HEK293 (cell line): Measurements from ENCODE around the gene PYGO2.
A peak's percentile ranks its signal among the peaks of the same experiment; 100 is the strongest.

Experiments used
- CTCF ChIA-PET: fragments of 350-600 bp; formaldehyde crosslinking; extraction: SDS; loops from one replicate; lab custom pipeline; 2021; ENCODE audit warnings: antibody characterized with exemption; lab: Yijun Ruan, JAX
- POLR2A ChIA-PET: fragments of 300-600 bp; formaldehyde crosslinking; extraction: SDS; loops from one replicate; lab custom pipeline; 2020; ENCODE audit warnings: antibody characterized with exemption, inconsistent platforms; lab: Yijun Ruan, JAX
- H3K27ac ChIP-seq: fragments of 200-500 bp; sonication (Bioruptor generic); 2 replicates; pipeline ENCODE4 v1.5.1; 2014; ENCODE audit warnings: low read depth, low read length, control low read depth, inconsistent platforms; ENCODE audit errors: extremely low read depth
- H3K36me3 ChIP-seq, 2 experiments: fragments of 200-500 bp in 1 of 2; sonication (Bioruptor generic) in 1 of 2; 1 replicate in 1 of 2; 2 replicates in 1 of 2; pipeline ENCODE4 v1.5.1; 2014 to 2017; ENCODE audit warnings: inconsistent platforms in 2 of 2, low read length in 2 of 2; ENCODE audit not compliant: control insufficient read depth in 2 of 2, insufficient read depth in 1 of 2
- H3K4me1 ChIP-seq: fragments of 200-500 bp; sonication (Bioruptor generic); 2 replicates; pipeline ENCODE4 v1.5.1; 2014; ENCODE audit warnings: mild to moderate bottlenecking, low read length, inconsistent platforms; ENCODE audit not compliant: control insufficient read depth, insufficient read depth
- H3K4me3 ChIP-seq: 2 replicates; pipeline ENCODE4 v1.5.1; 2011; ENCODE audit warnings: low read depth, mild to moderate bottlenecking, control low read depth, low read length, moderate library complexity
- H3K9me3 ChIP-seq: fragments of 200-500 bp; sonication (Bioruptor generic); 2 replicates; pipeline ENCODE4 v1.5.1; 2014; ENCODE audit warnings: low read depth, low read length, inconsistent platforms; ENCODE audit not compliant: control insufficient read depth, insufficient read depth
- EGR2 ChIP-seq: fragments of 450-650 bp; formaldehyde crosslinking; IDR thresholded peaks from 2 replicates; pipeline ENCODE4 v1.5.1; 2016; ENCODE audit warnings: low read depth, missing biosample characterization, missing genetic modification characterization
- GLIS2 ChIP-seq: fragments of 450-650 bp; formaldehyde crosslinking; IDR thresholded peaks from 2 replicates; pipeline ENCODE4 v1.5.1; 2016; ENCODE audit warnings: missing biosample characterization, missing genetic modification characterization
- KLF9 ChIP-seq: fragments of 450-650 bp; formaldehyde crosslinking; IDR thresholded peaks from 2 replicates; pipeline ENCODE4 v1.5.1; 2016; ENCODE audit warnings: missing biosample characterization, missing genetic modification characterization, low read depth
- MZF1 ChIP-seq: fragments of 450-650 bp; formaldehyde crosslinking; IDR thresholded peaks from 2 replicates; pipeline ENCODE4 v1.5.1; 2017; ENCODE audit warnings: missing biosample characterization, missing genetic modification characterization, borderline replicate concordance
- TRIM28 ChIP-seq: IDR thresholded peaks from 2 replicates; pipeline ENCODE4 v1.6.1; 2011; ENCODE audit warnings: low read length, control low read depth, borderline replicate concordance
- ZIC2 ChIP-seq: fragments of 450-650 bp; formaldehyde crosslinking; IDR thresholded peaks from 2 replicates; pipeline ENCODE4 v1.5.1; 2016; ENCODE audit warnings: missing biosample characterization, missing genetic modification characterization
- ZNF10 ChIP-seq: fragments of 450-650 bp; formaldehyde crosslinking; IDR thresholded peaks from 2 replicates; pipeline ENCODE4 v1.5.1; 2017; ENCODE audit warnings: missing biosample characterization, missing genetic modification characterization
- ZNF266 ChIP-seq: fragments of 450-650 bp; formaldehyde crosslinking; IDR thresholded peaks from 2 replicates; pipeline ENCODE4 v1.5.1; 2016; ENCODE audit warnings: missing biosample characterization, missing genetic modification characterization, low read depth
- ZNF335 ChIP-seq: fragments of 450-650 bp; formaldehyde crosslinking; conservative IDR thresholded peaks from 2 replicates; pipeline ENCODE4 v1.5.1; 2016; ENCODE audit warnings: missing biosample characterization, missing genetic modification characterization
- ZNF48 ChIP-seq: fragments of 450-650 bp; formaldehyde crosslinking; IDR thresholded peaks from 2 replicates; pipeline ENCODE4 v1.5.1; 2016; ENCODE audit warnings: missing biosample characterization, missing genetic modification characterization
- ZNF510 ChIP-seq: fragments of 450-650 bp; formaldehyde crosslinking; IDR thresholded peaks from 2 replicates; pipeline ENCODE4 v1.5.1; 2018; ENCODE audit warnings: mild to moderate bottlenecking, missing genetic modification characterization, missing biosample characterization; ENCODE audit not compliant: insufficient replicate concordance
- ZNF549 ChIP-seq: fragments of 450-650 bp; IDR thresholded peaks from 2 replicates; pipeline ENCODE4 v1.5.1; 2018; ENCODE audit warnings: missing biosample characterization, missing genetic modification characterization, mild to moderate bottlenecking, inconsistent platforms, moderate library complexity
- ZNF629 ChIP-seq: fragments of 450-650 bp; formaldehyde crosslinking; IDR thresholded peaks from 2 replicates; pipeline ENCODE4 v1.5.1; 2017; ENCODE audit warnings: missing biosample characterization, missing genetic modification characterization
- ZXDB ChIP-seq: fragments of 450-650 bp; formaldehyde crosslinking; IDR thresholded peaks from 2 replicates; pipeline ENCODE4 v1.5.1; 2016; ENCODE audit warnings: missing biosample characterization, missing genetic modification characterization
- TF ChIP-seq, protein P1 (sequence below): fragments of 450-650 bp; formaldehyde crosslinking; IDR thresholded peaks from 2 replicates; pipeline ENCODE4 v1.5.1; 2016; ENCODE audit warnings: missing biosample characterization, missing genetic modification characterization
- TF ChIP-seq, protein P2 (sequence below): fragments of 450-650 bp; formaldehyde crosslinking; IDR thresholded peaks from 2 replicates; pipeline ENCODE4 v1.5.1; 2017; ENCODE audit warnings: missing biosample characterization, missing genetic modification characterization
- TF ChIP-seq, protein P3 (sequence below): fragments of 450-650 bp; formaldehyde crosslinking; conservative IDR thresholded peaks from 2 replicates; pipeline ENCODE4 v1.5.1; 2016; ENCODE audit warnings: low read depth, missing biosample characterization, missing genetic modification characterization
- TF ChIP-seq, protein P4 (sequence below): fragments of 450-650 bp; formaldehyde crosslinking; conservative IDR thresholded peaks from 2 replicates; pipeline ENCODE4 v1.5.1; 2016; ENCODE audit warnings: low read depth, missing biosample characterization, missing genetic modification characterization

PYGO2 gene

DNA sequence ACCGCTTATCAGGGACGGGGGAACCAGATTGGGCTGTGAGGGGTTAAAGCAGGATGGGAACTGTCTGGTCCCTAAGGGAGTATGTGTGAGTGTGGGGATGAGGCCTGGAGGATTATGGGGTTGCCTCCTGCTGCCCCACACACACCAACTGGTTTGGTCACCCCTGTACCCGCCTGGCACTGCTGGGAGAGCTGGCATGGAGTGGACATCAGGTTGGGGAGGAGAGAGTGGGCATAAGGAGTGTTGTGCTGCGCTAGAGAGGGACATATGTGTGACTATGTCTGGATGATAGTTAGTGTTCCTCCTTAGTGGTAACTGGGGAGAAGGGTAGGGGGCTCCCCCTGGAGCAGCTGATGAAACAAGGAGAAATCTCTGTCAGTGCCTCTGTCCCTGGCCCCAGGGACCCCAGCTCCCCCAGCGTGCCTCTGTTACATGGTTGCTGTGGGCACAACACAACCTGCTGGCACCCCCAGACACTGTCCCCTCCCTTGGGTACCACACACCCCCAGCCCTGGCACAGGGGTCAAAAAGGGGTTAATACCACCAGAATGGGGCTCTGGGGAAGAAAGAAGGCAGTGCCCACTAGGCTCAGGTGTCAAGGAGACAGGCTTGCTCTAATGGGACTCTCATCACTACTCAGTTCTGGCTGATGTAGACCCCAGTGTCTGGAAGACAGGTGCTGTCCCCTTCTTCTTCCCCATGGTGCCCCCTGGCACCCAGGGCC is 42.9 kb upstream of the PYGO2 start (continued):
- TF ChIP-seq, protein P1, sequence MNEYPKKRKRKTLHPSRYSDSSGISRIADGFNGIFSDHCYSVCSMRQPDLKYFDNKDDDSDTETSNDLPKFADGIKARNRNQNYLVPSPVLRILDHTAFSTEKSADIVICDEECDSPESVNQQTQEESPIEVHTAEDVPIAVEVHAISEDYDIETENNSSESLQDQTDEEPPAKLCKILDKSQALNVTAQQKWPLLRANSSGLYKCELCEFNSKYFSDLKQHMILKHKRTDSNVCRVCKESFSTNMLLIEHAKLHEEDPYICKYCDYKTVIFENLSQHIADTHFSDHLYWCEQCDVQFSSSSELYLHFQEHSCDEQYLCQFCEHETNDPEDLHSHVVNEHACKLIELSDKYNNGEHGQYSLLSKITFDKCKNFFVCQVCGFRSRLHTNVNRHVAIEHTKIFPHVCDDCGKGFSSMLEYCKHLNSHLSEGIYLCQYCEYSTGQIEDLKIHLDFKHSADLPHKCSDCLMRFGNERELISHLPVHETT: no peak
- TF ChIP-seq ZIC2 (peak; percentile 84), ZNF266 (peak; percentile 23; the same call in 1 of the 2 replicates), MZF1 (tag by site-specific recombination) (0 out of 2 replicates have a peak, but pooled peaks have one; percentile 28), ZNF10 (tag by site-specific recombination) (peak; percentile 83; the same call in 1 of the 2 replicates)
- TF ChIP-seq, protein P2, sequence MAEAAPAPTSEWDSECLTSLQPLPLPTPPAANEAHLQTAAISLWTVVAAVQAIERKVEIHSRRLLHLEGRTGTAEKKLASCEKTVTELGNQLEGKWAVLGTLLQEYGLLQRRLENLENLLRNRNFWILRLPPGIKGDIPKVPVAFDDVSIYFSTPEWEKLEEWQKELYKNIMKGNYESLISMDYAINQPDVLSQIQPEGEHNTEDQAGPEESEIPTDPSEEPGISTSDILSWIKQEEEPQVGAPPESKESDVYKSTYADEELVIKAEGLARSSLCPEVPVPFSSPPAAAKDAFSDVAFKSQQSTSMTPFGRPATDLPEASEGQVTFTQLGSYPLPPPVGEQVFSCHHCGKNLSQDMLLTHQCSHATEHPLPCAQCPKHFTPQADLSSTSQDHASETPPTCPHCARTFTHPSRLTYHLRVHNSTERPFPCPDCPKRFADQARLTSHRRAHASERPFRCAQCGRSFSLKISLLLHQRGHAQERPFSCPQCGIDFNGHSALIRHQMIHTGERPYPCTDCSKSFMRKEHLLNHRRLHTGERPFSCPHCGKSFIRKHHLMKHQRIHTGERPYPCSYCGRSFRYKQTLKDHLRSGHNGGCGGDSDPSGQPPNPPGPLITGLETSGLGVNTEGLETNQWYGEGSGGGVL (tag by site-specific recombination): peak; percentile 12; the same call in 1 of the 2 replicates
- TF ChIP-seq, all 188 proteins: peak for 18

DNA sequence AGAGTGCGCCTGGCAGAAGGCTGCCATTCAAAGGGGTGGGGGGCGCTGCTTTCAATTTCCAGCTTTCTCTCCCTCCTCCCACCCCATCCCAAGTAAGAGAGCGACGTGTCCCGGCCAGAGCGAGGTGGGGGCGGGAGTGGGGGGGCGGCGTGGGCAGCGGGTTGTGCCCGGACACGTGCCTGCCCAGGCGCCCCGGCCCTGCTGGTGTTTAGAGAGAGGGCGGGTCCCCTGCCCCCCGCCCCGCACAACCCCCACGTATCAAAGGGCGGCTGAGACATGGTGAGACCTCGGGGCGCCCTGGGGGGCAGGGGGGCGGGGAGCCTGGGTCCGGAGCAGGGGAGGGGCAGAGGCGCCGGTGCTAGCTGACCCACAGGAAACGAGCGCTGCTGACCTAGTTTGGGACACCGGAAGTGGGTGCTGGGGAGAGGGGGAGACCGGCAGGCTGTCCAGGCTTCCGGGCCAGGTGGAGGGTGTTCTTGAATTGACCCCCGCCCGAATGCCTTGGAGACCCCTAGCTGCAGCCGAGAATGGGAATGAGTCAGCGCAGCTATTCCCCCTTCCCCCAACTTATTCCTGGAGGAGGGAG is 42.3 kb upstream of the PYGO2 start:
- no peaks in the 10 kb centered on the region for H3K9me3 ChIP-seq
- peaks cover 13% of the 10 kb centered on the region for H3K4me1 ChIP-seq
- H3K27ac ChIP-seq: peak overlapping the region; percentile 87; the same call in 1 of the 2 replicates
- POLR2A ChIA-PET: interaction anchor here (0.7 to 2.1 kb wide), 7 partner anchors 8 to 42 kb away, joined by 3 to 9 read pairs (median 7); partner anchors contain the start of genes FLAD1 and PYGO2
- H3K4me3 ChIP-seq: peak overlapping the region; percentile 50
- CTCF ChIA-PET: interaction anchor here (1.1 to 2.1 kb wide), 4 partner anchors 9 to 81 kb away, joined by 3 to 11 read pairs (median 4); partner anchors contain the start of gene ADAM15
- no peaks in the 10 kb centered on the region for H3K36me3 ChIP-seq
- TF ChIP-seq ZNF629 (tag by site-specific recombination): peak; percentile 23; the same call in 1 of the 2 replicates
- TF ChIP-seq, protein P3, sequence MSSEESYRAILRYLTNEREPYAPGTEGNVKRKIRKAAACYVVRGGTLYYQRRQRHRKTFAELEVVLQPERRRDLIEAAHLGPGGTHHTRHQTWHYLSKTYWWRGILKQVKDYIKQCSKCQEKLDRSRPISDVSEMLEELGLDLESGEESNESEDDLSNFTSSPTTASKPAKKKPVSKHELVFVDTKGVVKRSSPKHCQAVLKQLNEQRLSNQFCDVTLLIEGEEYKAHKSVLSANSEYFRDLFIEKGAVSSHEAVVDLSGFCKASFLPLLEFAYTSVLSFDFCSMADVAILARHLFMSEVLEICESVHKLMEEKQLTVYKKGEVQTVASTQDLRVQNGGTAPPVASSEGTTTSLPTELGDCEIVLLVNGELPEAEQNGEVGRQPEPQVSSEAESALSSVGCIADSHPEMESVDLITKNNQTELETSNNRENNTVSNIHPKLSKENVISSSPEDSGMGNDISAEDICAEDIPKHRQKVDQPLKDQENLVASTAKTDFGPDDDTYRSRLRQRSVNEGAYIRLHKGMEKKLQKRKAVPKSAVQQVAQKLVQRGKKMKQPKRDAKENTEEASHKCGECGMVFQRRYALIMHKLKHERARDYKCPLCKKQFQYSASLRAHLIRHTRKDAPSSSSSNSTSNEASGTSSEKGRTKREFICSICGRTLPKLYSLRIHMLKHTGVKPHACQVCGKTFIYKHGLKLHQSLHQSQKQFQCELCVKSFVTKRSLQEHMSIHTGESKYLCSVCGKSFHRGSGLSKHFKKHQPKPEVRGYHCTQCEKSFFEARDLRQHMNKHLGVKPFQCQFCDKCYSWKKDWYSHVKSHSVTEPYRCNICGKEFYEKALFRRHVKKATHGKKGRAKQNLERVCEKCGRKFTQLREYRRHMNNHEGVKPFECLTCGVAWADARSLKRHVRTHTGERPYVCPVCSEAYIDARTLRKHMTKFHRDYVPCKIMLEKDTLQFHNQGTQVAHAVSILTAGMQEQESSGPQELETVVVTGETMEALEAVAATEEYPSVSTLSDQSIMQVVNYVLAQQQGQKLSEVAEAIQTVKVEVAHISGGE (tag by site-specific recombination): peak; percentile 86
- TF ChIP-seq ZNF335 (tag by site-specific recombination): peak; percentile 70
- TF ChIP-seq GLIS2 (tag by site-specific recombination): peak; percentile 88
- TF ChIP-seq ZNF48 (tag by site-specific recombination): no peak
- peak; percentile 96 for TF ChIP-seq EGR2
- TF ChIP-seq, protein P2 (tag by site-specific recombination): peak; percentile 22
- no peak for TF ChIP-seq ZNF549 (tag by site-specific recombination)
- TF ChIP-seq, protein P4, sequence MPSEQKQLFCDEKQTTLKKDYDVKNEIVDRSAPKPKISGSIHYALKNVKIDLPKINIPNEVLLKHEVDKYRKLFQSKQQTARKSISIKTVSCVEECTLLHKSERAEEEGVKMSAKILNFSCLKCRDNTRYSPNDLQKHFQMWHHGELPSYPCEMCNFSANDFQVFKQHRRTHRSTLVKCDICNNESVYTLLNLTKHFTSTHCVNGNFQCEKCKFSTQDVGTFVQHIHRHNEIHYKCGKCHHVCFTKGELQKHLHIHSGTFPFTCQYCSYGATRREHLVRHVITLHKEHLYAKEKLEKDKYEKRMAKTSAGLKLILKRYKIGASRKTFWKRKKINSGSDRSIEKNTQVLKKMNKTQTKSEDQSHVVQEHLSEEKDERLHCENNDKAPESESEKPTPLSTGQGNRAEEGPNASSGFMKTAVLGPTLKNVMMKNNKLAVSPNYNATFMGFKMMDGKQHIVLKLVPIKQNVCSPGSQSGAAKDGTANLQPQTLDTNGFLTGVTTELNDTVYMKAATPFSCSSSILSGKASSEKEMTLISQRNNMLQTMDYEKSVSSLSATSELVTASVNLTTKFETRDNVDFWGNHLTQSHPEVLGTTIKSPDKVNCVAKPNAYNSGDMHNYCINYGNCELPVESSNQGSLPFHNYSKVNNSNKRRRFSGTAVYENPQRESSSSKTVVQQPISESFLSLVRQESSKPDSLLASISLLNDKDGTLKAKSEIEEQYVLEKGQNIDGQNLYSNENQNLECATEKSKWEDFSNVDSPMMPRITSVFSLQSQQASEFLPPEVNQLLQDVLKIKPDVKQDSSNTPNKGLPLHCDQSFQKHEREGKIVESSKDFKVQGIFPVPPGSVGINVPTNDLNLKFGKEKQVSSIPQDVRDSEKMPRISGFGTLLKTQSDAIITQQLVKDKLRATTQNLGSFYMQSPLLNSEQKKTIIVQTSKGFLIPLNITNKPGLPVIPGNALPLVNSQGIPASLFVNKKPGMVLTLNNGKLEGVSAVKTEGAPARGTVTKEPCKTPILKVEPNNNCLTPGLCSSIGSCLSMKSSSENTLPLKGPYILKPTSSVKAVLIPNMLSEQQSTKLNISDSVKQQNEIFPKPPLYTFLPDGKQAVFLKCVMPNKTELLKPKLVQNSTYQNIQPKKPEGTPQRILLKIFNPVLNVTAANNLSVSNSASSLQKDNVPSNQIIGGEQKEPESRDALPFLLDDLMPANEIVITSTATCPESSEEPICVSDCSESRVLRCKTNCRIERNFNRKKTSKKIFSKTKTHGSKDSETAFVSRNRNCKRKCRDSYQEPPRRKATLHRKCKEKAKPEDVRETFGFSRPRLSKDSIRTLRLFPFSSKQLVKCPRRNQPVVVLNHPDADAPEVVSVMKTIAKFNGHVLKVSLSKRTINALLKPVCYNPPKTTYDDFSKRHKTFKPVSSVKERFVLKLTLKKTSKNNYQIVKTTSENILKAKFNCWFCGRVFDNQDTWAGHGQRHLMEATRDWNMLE: peak; percentile 35; the same call in 1 of the 2 replicates
- peak; percentile 95 for TF ChIP-seq ZXDB (tag by site-specific recombination)
- TF ChIP-seq ZIC2: peak; percentile 86
- TF ChIP-seq TRIM28: no peak
- peak; percentile 51 for TF ChIP-seq KLF9 (tag by site-specific recombination)
- no peak for TF ChIP-seq ZNF510
